ENCODE results near the gene ZFYVE28. TPM values are rescaled to one million over a fixed set of nuclear protein-coding genes. Genes with fewer than 3 reads are reported as not detected.

Gene ZFYVE28
- total and polyA plus RNA-seq, 10 of the 15 experiments (the other 5 are each of a cell fraction or from before 2014, with no cell fraction given), result 0.06 to 1.9 (median 0.22) TPM; not detected in 1

DNA sequence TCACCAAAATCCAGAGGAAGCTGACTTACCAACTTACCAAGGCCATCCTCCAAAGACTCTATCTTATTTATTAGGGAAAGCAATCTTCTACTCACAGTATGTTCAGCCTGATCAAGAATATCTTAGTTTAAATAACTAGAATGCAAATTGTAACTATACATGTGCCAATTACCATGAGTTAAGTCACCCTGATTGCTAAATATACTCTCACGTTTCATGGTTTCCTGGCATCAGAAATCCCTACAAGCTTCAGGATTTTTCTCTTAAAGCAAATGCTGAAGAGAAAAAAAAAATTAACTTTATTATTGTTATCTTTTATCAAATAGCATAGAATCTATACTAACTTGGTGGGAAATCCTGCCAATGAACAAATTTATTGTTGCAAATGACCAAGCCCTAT lies 93.6 kb downstream of the ZFYVE28 start:
- CTCF ChIA-PET, result interaction anchor here (0.6 kb wide), 1 partner anchor 97 kb away, joined by 3 read pairs; no protein-coding TSS in a partner anchor
- Histone ChIP-seq H3K36me3 (ENCODE audit: control insufficient read depth in 2 of 2, insufficient read depth in 2 of 2, low read length in 1 of 2) (no peaks in the 10 kb centered on the region), H3K4me2 (ENCODE audit: control insufficient read depth, insufficient read depth) (no peak overlapping the region), H3K79me2 (ENCODE audit: control insufficient read depth, insufficient read depth, low read length) (no peaks in the 10 kb centered on the region), H2AFZ (ENCODE audit: control insufficient read depth, low read depth, low read length) (no peak overlapping the region), H3K4me3 (no peak overlapping the region), H3K27me3 (replicated peaks in 1 of 2; ENCODE audit: control insufficient read depth in 2 of 2, insufficient read depth in 2 of 2, low read length in 1 of 2) (peaks cover 0 to 3% of the 10 kb centered on the region in 2 experiments; a peak in 2 of 4 replicates), H3K9ac (ENCODE audit: control insufficient read depth, insufficient read depth, low read length) (no peak overlapping the region), H4K20me1 (ENCODE audit: control insufficient read depth, insufficient read depth) (no peaks in the 10 kb centered on the region), H3K9me3 (replicated peaks; ENCODE audit: control insufficient read depth, insufficient read depth, low read length) (no peaks in the 10 kb centered on the region), H3K4me1 (ENCODE audit: control insufficient read depth, insufficient read depth, low read length) (no peaks in the 10 kb centered on the region), H3K27ac (ENCODE audit: control insufficient read depth, insufficient read depth) (no peak overlapping the region)
- no peak for FAIRE-seq
- POLR2A ChIA-PET, result no interaction called here
- intact Hi-C loops (cut with micrococcal nuclease; ENCODE audit: unreplicated experiment) (no loop called here), in situ Hi-C loops (cut with MboI) (no loop called here)
- DNase-seq (ENCODE audit: low read depth, low spot score), result no peak
- ATAC-seq, result no peak
- BruUV-seq (replicated peaks), result no TSS peak
- RAD21 ChIA-PET (ENCODE audit: unreplicated experiment), result no interaction called here
- WGBS (ENCODE audit: insufficient coverage, insufficient replicate concordance, low lambda C conversion rate, missing lambda C conversion rate), result 71% methylated on average over 1 of the region's 1 CpG
- TF ChIP-seq POLR2AphosphoS5 (IDR thresholded peaks at IDR 0.05; ENCODE audit: low read length) (no peak), POU2F2 (IDR thresholded peaks at IDR 0.05; ENCODE audit: borderline replicate concordance, low read depth, low read length) (no peak), KDM1A (IDR thresholded peaks at IDR 0.05; ENCODE audit: borderline replicate concordance) (no peak), TCF12 (IDR thresholded peaks at IDR 0.05; ENCODE audit: low read depth, low read length) (no peak), MTA3 (IDR thresholded peaks at IDR 0.05; ENCODE audit: borderline replicate concordance, low read length) (no peak), RELA (IDR thresholded peaks at IDR 0.05; ENCODE audit: borderline replicate concordance, partially characterized antibody) (no peak), CHD1 (IDR thresholded peaks at IDR 0.05; ENCODE audit: low read depth, low read length) (no peak), KLF5 (IDR thresholded peaks at IDR 0.05; ENCODE audit: partially characterized antibody) (no peak), SRF (IDR thresholded peaks at IDR 0.05; ENCODE audit: low read depth in 2 of 2, low read length in 2 of 2) (no peak), ESRRA (IDR thresholded peaks at IDR 0.05; ENCODE audit: low read length) (no peak), FOS (IDR thresholded peaks at IDR 0.05; ENCODE audit: borderline replicate concordance, extremely low read depth, insufficient read length) (no peak), ZNF24 (IDR thresholded peaks at IDR 0.05) (no peak), CHD2 (IDR thresholded peaks at IDR 0.05; ENCODE audit: borderline replicate concordance, low read depth, low read length) (no peak), HDAC6 (IDR thresholded peaks at IDR 0.05; ENCODE audit: unreplicated experiment) (no peak)
- SMC1A ChIA-PET (ENCODE audit: uncharacterized antibody, unreplicated experiment), result no interaction called here

Data from GM12878 (cell line).